ENCODE data around the gene KCNA2. TPM values are rescaled to one million over a fixed set of nuclear protein-coding genes. Genes with fewer than 3 reads are reported as not detected.
A peak's percentile ranks its signal among the peaks of the same experiment; 100 is the strongest.

KCNA2 gene
- polyA plus RNA-seq, 3 donors = not detected

DNA sequence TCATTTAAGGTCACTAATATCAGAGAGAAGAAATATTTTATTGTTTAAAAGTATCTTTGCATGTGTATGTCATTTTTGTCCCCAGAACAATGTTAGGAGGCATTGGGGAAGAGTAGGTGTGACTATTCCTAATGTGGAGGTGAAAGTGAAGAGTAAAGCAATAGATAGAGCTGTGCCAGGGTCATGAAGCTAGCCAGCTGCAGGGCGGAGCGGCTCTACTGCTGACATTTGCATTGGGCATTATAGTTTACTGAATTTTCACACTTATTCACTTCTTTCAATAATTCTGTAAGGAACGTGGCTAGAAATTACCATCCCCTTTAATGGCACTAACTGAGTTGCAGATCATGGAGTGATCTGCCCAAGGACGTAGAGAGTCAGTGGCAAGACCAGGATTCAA is 35.3 kb downstream of the KCNA2 start:
- DNase-seq = no peak
- Mint-ChIP-seq H3K27ac (no peak overlapping the region), H3K4me1 (no peaks in the 10 kb centered on the region), H3K4me3 (no peak overlapping the region), H3K36me3 (no peaks in the 10 kb centered on the region), H3K9me3 (no peaks in the 10 kb centered on the region), H3K27me3 (ENCODE audit: low read depth in 3 of 3) (peaks cover 15 to 35% (median 19%) of the 10 kb centered on the region in 3 donors)
- Histone ChIP-seq H2AFZ (ENCODE audit: insufficient read depth, low read depth, low read length, poor library complexity, severe bottlenecking) (no peak overlapping the region), H3K27ac (ENCODE audit: low read depth in 1 of 2, low read length in 2 of 2) (no peak overlapping the region), H3K4me1 (ENCODE audit: control insufficient read depth in 1 of 2, insufficient read depth in 2 of 2, low read length in 2 of 2) (no peaks in the 10 kb centered on the region), H3K36me3 (replicated peaks in 1 of 2; ENCODE audit: control insufficient read depth in 1 of 2, insufficient read depth in 2 of 2, low read length in 2 of 2) (no peaks in the 10 kb centered on the region), H3K27me3 (ENCODE audit: control insufficient read depth in 2 of 2, insufficient read depth in 2 of 2, low read length in 2 of 2) (peaks cover 12 to 22% of the 10 kb centered on the region in 2 donors), H3K4me3 (replicated peaks in 1 of 3; ENCODE audit: low read depth in 2 of 3, low read length in 3 of 3) (no peak overlapping the region), H3K79me2 (ENCODE audit: insufficient read depth, low read length) (no peaks in the 10 kb centered on the region), H4K20me1 (ENCODE audit: insufficient read depth, low read length) (no peaks in the 10 kb centered on the region), H3K9me3 (replicated peaks in 1 of 2; ENCODE audit: control insufficient read depth in 1 of 2, insufficient read depth in 1 of 2, low read length in 2 of 2) (no peaks in the 10 kb centered on the region), H3K4me2 (replicated peaks; ENCODE audit: extremely low read depth, low read length, poor library complexity, severe bottlenecking) (no peak overlapping the region), H3K9ac (ENCODE audit: insufficient read depth, low read length, poor library complexity, severe bottlenecking) (no peak overlapping the region)
- TF ChIP-seq CTCF (IDR thresholded peaks at IDR 0.05) = no peak
- 85% methylated on average over 4 of the region's 4 CpGs for WGBS (ENCODE audit: insufficient coverage)
- intact Hi-C loops (cut with micrococcal nuclease) = no loop called here

DNA sequence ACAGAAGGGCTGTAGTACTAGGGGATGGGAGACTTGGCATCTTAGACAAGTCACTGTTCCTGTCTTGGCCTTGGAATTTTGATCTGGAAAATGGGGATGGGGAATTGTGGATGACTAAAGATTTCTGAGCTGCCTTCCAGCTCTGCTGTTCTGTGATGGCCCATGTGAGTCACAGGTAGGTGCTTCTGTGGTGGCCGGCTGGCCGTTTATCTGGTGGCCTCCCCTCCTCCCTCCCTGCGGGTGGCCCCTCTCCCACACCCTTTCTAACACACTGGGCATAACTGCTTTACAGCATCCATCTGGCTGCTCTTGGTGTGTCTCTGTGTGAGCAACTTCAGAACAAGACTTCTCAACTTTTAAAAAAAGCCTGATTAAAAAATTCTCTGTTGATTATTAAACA is 35.9 kb downstream of the KCNA2 start:
- no peak overlapping the region for H3K4me3 ChIP-seq (replicated peaks in 1 of 3; ENCODE audit: low read depth in 2 of 3, low read length in 3 of 3)
- no peaks in the 10 kb centered on the region for H3K9me3 ChIP-seq (replicated peaks in 1 of 2; ENCODE audit: control insufficient read depth in 1 of 2, insufficient read depth in 1 of 2, low read length in 2 of 2)
- Mint-ChIP-seq H3K27ac (no peak overlapping the region), H3K27me3 (ENCODE audit: low read depth in 3 of 3) (peaks cover 12 to 32% (median 19%) of the 10 kb centered on the region in 3 donors), H3K36me3 (no peaks in the 10 kb centered on the region), H3K4me3 (peak overlapping the region in 1 of 2 donors; percentile 31), H3K4me1 (no peaks in the 10 kb centered on the region), H3K9me3 (no peaks in the 10 kb centered on the region)
- H3K9ac ChIP-seq (ENCODE audit: insufficient read depth, low read length, poor library complexity, severe bottlenecking) = no peak overlapping the region
- H3K4me1 ChIP-seq (ENCODE audit: control insufficient read depth in 1 of 2, insufficient read depth in 2 of 2, low read length in 2 of 2) = no peaks in the 10 kb centered on the region
- no peaks in the 10 kb centered on the region for H3K36me3 ChIP-seq (replicated peaks in 1 of 2; ENCODE audit: control insufficient read depth in 1 of 2, insufficient read depth in 2 of 2, low read length in 2 of 2)
- H2AFZ ChIP-seq (ENCODE audit: insufficient read depth, low read depth, low read length, poor library complexity, severe bottlenecking) = no peak overlapping the region
- intact Hi-C loops (cut with micrococcal nuclease) = no loop called here
- no peak overlapping the region for H3K4me2 ChIP-seq (replicated peaks; ENCODE audit: extremely low read depth, low read length, poor library complexity, severe bottlenecking)
- H3K79me2 ChIP-seq (ENCODE audit: insufficient read depth, low read length) = no peaks in the 10 kb centered on the region
- H4K20me1 ChIP-seq (ENCODE audit: insufficient read depth, low read length) = no peaks in the 10 kb centered on the region
- no CpG with 5 or more reads among the region's 3 CpGs for WGBS (ENCODE audit: insufficient coverage)
- DNase-seq = no peak
- no peak overlapping the region for H3K27ac ChIP-seq (ENCODE audit: low read depth in 1 of 2, low read length in 2 of 2)
- TF ChIP-seq CTCF (IDR thresholded peaks at IDR 0.05) = no peak
- H3K27me3 ChIP-seq (ENCODE audit: control insufficient read depth in 2 of 2, insufficient read depth in 2 of 2, low read length in 2 of 2) = peaks cover 11 to 16% of the 10 kb centered on the region in 2 donors

All from CD14-positive monocyte (primary cell).